Globus pallidus (tissue), 1 donor: ENCODE measurements around the gene ROPN1B.

Source experiments
- DNase-seq: peaks from one replicate; pipeline ENCODE4 v3.0.0-alpha.2; 2015; ENCODE audit warnings: low spot score

ROPN1B gene

DNA sequence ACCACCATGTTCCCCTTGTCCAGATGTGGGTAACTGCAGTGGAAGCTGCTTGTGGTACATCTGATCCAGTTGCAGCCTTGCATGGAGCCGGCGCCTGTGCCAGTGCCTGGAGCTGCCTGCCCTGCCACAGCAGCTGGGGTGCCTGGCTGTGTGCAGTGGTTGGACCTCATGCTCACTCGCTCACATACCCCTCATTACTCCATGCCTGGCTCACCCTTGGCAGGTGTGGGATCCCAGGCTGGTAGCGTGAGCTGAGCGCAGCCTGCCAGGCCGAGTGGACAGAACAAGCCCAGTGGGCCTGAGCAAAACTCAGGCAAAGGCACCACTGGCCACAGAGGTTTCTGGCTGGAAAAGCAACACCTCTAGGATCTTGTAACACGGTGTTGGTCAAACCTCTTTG is 35.7 kb downstream of the ROPN1B start:
- DNase-seq = no peak

DNA sequence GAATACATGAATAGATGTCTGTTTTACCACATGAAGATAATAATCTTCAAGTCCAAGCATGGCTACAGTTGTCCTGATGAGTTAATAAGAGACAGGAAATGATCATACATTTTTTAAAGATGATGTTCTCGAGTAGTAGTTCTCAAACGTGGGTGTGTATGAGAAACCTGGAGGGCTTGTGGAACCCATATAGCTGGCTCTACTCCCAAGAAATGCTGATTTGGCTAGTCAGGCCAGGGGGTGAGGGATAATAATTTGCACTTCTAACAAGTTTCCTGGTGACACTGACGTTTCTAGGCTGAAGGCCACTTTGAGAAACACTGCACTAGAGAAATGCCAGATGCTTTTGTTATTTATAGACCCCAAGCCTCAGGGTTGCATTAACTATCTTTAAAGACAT is 37.0 kb downstream of the ROPN1B start:
- no peak for DNase-seq

DNA sequence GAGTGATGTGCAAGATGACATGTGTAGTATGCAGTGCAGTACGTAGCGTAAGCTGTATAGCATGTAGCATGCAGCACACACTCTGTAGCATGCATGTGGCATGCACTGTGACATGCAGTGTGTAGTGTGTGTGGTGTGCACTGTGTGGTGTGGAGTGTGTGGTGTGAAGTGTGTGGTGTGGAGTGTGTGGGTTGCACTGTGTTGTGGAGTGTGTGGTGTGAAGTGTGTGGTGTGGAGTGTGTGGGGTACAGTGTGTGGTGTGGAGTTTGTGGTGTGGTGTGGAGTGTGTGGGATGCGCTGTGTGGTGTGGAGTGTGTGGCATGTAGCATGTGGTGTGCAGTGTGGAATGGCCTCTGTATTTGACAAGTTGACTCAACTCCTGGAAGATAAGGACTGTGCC is 39.2 kb downstream of the ROPN1B start:
- no peak for DNase-seq

DNA sequence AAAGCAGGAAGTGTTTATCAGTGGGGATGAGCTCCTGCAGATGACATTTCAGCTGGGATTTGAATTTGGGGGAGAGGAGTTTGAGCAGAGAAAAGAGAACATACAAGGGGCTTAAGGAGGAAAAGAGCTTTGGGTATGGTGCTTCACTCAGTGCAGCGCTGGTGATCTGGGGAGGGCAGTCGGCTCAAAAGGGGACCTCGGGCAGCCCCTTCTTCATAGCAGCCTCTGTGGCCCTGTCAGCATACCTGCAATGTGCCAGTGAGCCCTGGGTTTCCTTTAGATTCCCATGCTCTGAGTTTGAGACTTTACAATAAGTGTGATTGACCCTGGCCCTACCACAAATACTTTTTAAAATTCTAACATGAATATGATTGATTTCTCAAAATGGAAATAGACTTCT is 40.2 kb downstream of the ROPN1B start:
- DNase-seq = no peak

DNA sequence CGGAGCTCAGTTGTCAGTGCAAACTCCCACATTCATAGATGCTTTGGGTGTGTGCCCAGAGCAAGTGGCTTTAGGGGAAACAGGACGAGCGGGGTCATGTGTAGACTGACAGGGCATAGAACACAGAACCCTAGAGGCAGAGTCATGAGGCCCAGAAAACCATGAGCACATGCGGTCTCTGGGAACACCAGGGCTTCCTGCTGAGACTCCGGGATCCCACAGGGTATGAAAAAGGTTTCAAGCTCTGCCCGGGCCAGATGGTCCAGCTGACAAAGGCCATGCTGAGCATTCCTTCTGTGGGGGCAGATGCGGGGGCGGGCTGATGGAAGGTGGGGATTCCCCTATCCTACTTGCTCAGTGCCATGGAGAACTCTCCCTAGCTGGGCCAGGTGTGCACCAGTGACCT is 44.8 kb downstream of the ROPN1B start:
- no peak for DNase-seq

DNA sequence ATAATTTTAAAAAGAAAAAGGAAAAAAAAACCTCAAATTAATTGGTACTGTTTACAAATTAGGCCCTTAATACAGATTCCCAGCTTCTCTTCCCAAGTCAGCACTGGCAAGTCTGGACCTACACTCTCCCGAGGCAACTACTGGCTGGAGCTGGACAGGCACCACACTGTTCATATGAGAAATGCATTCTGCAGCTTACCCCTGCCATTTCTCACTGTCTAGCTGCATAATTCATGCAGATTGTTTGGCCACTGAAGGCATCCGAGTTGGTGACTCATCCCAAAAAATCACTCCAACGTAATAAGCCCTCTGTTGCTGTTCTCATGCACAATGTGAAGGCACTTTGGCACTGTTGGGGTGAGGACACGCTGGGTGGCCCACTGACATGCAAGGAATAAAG is 45.3 kb downstream of the ROPN1B start:
- no peak for DNase-seq

DNA sequence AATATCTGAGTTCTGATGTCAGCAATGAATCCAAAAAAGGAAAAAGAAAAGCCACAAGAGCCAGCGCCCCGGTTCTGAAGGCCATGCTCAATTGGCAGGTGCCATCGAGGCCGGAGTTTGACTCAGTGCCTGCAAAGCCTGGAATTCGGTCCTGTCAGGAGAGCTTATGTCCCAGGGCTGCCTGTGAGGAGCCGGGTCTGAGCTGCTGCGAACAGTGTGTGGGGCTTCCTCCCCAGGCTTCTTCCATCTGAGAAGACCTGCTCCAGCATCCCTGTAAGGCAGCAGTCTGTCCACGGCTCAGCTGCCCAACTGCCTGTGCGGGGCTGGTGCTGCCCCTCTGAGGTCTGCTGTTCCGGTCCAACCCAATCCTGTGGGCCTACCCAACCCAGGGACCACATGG is 46.1 kb downstream of the ROPN1B start:
- DNase-seq = no peak

DNA sequence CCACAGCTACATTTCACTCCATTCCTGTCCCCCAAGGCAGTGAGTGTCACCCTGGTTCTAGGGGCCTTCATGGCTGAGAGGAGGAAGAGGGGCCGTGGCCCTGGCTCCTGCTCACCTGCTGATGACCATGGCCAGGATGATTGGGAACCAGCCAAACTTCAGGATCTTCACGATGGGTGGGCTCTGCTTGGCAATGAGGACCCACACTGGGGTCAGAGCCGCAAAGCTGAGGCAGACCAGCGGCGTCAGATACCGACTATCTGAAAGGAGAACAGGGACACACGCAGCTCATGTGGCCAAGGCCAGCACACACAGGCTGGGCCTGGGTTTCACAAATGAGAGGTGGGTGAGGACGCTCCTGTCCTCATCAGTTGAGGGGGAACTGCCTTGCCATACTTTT is 47.6 kb downstream of the ROPN1B start:
- DNase-seq = no peak

DNA sequence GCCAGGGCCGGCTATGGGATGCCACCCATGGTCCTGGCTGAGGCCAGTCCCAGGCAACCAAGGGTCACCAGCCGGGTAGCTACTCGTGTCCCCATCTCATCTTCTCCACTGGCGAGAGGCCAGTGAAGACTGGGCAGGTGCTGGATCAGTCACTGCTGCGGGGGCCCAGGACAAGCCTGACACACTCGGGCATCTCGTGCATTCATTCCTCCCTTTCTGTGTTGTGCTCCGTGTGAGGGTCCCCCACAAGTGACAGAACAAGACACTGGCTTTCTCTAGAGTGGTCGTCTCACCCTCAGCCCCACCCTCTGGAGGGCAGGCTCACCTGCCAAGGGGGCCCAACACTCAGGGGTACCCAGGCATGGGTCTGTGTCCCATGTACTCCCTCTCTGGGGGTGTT is 48.4 kb downstream of the ROPN1B start:
- DNase-seq = no peak

DNA sequence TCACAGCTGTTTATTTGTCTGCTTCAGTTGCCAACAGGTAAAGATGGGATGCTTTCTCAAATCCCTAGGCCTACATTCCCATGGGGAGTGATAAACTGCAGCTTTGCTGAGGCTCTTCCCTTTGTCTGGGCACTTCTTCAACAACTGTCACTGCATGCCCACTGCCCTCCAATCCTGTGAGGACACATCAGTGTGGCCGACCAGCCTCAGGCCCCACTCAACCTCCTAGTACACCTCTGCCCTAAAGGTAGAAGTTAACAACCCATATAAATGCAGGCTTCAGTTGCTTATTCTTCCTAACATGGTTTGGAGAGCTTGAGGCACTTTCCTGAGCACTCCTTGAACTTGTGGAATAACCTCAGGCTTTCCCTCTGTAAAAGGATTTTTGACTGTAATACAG is 49.6 kb downstream of the ROPN1B start:
- DNase-seq = no peak

DNA sequence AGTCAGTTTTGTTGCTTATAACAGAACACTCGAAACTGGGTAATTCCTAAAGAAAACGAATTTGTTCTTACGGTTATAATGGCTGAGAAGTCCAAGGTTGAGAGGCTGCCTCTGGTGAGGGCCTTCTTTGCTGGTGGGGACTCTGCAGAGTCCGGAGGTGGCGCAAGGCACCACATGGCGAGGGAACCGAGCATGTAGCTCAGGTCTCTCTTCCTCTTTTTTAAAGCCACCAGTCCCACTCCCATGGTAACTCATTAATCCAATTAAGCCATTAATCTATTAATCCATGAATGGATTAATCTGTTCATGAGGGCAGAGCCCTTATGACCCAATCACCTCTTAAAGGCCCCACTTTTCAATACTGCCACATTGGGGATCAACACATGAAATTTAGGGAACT is 50.0 kb downstream of the ROPN1B start:
- DNase-seq = no peak

DNA sequence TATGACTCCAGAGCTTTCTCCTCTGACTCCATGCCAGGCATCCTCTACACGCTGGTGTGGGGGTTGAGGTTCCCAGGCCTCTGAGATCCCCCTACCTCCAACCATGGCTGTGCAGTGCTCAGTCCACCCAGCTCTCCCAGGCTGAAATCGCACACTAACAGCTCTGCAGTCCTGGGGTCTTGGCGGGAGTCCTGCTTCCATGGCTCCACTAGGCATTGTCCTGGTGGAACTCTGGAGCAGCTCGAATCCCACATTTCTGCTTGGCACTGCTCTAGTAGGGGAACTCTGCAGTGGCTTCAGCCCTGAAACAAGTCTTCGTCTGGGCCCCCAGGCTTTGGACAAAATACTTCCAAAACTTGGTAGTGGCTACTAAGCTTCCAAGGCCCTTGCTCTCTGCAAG is 50.7 kb downstream of the ROPN1B start:
- DNase-seq = no peak

DNA sequence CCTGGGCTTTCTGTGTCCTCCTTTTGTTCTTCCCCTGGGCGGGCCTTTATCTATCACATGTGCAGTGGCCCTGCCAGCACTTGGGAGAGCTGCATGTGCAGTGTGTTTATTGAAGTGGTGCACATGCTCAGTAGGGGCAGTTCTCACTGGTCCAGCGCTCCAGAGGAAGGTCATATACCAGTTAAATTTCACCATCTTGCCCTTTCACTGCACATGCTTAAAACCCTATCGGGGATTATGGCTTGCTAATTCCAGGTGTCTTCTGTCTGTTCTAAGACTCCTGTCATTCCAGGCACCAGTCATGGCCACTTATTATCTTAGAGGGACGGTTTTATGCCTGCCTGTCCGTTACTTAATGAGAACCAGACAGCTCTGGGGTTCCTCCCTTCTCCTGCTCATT is 52.2 kb downstream of the ROPN1B start:
- peak; percentile 2 for DNase-seq

DNA sequence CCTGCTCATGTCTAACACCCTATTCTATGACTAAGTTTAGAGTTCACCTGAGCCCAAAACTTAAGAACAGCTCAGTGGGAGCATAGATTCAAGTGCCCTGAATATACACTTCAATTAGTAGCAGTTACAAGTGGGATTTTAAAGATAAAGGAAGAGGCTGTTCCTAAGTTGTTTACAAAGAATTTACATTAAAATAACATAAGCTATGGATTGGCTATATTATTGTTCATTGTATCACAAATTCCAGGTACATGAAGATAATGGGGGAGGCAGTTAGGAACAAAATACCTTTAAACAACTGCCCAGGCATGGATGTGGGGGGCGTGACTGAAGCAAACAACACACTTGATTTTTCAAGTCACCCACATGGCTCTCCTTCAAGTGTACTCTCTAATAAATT is 52.7 kb downstream of the ROPN1B start:
- DNase-seq = no peak

DNA sequence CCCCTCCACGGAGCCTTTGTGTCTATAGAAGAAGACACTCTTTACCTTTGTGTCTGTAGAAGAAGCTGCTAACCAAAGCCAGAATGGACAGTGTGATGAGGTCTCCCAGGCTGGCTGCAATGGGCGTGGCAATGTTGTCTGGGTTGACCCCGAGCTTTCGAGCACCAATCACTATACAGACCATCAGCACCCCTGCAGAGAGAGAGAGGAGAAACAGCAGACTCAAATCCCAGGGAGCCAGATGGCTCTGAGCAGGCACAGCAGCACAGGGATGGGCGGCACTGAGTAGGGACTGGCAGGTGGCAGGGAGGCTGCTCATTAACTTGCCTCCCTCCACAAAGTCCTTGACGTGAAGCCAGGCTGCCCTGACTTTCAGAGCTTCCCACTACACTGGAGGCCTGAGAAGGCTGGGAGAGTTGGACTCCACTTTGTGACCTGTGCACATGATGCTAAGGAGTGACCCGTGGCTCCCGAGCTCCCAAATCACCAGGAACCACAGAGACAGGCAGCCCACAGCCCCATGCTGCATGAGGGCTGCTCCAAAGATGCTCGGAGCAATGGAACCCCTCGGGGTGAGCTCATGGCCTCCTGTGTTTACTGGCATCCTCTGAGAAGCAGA is 53.9 kb downstream of the ROPN1B start:
- DNase-seq = no peak

DNA sequence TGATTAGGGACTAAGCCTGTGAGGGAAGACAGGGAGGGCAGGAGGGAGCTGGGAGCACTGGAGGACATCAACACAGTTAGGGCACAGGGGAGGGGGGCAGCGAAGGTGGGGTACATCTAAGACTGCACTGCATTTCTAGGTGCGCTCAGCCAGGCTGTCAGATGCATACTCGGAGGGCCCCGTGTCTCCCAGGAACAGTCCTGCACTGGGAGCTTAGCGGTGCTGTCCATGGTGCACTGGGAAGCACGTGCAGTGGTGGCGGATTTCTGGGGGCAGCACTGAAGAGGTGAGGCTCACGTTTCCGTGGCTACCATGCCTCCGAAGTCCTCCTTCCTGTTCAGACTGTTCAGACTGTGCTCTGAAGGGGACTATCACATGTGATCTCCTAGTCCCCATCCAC is 54.4 kb downstream of the ROPN1B start:
- no peak for DNase-seq

DNA sequence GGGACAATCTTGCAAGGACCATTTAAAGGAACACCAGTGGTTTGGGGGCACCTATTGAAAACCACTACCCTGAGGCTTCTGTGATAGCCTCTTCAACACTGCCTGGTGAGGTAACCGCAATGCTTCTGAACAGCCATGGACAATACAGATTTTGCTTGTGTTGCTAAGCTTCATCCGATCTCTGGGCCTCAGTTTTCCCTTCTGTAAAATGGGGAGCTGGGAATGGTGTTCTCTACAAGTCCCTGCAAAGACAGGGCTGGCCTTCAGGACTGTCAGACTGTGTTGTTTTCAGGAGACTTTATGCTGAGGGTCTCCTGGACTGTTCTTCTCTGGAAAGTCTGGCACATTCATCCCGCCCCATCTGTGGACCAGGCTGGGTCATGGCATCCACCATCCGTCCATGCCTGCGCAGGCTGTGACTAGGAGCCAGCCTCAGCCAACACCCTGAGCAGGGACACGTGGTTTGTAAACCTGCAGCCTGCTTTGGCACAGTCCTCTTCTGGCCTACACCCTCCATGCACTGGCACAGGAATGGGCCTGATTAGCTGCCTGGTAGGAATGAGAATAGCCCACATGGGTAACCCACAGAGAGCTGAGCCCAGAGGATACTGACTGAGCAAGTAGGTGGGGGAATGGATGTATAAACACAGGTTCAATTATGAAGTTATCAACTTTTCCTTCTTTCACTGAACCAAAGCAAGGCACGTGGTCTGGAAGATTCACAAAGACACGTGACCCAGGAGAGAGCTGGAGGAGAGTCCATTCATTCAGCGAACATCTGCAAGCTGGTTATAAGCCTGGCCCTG is 55.3 kb downstream of the ROPN1B start:
- no peak for DNase-seq

DNA sequence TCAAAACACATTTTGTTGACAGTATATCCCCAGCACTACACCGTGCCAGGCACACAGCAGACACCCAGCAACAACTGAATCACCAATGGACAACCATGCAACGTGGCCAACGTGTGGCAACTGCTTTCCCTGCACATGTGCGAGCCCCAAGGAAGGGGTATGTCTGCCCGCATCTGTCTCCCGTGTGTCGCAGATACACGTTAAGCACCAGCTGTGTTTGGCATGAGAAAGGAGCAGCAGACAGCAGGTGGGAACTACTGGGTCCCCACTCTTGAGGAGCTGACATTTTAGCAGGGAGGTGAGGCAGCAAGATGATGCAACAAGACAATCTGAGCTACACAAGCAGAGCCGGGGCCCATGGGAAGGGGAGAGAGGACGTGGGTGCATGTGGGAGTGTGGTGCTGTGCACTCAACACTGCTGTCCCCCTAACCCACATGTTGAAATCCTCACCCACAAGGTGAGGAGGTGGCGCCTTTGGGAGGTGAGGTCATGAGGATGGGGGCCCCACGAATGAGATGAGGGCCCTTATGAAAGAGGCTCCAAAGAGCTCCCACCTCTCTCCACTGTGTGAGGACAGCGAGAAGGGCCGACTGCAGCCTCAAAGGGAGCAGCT is 56.2 kb downstream of the ROPN1B start:
- DNase-seq = no peak

DNA sequence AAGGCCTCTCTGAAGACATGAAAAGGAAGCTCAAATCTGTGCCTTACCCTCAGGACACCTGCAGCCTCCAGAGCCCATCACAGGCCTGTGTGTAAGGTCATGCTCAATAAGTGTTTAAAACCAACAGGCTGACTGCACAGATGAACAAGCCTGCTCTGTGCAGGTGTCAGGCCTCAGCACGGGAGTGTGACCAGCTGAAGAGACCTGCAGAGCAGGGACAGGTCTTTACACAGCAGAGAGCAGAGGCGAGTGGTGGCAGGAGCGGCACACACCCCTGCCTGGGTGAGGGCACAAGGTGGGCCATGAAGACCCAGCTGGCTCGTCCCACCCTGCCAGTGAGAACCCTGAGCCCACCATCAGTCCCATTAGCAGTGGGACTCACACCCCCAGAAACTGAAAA is 56.9 kb downstream of the ROPN1B start:
- no peak for DNase-seq

DNA sequence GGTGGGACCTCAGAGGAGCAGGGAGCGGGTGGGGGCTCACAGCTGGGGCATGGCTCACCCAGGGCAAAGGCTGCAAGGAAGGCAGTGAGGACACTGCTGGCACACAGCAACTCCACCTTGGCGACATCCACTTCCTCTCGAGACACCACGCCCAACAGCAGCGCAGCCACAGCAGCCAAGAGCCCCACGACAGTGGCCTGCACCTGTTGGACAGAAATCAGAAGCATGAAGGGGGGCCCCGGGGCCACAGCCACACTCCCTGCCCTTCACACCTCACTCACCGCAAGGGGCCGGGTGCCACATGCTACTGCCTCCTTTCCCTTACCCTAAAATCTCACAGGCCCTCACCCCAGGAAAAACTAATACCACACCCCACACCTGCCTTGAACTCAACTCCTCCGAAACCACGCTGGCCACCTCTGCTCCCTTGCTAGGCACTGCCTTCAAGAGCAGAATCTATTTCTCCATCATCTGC is 57.3 kb downstream of the ROPN1B start:
- no peak for DNase-seq

DNA sequence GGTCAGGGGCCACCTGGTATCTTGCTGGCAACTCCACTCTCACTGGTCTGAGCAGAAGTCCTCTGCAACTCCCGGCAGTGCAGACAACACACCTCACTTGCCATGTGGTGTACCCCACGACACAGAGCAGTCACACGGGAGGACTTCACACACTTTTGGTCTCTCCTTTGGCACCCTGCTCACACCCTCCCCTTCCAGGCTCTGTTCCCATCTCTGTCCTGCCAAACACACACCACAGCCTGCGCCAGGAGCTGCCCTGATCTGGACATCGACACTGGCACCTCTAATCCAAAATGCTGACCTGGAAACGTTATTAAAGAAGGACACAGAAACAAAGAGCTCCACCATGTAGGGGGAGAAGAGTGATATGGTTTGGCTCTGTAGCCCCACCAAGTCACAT is 57.8 kb downstream of the ROPN1B start:
- DNase-seq = no peak

DNA sequence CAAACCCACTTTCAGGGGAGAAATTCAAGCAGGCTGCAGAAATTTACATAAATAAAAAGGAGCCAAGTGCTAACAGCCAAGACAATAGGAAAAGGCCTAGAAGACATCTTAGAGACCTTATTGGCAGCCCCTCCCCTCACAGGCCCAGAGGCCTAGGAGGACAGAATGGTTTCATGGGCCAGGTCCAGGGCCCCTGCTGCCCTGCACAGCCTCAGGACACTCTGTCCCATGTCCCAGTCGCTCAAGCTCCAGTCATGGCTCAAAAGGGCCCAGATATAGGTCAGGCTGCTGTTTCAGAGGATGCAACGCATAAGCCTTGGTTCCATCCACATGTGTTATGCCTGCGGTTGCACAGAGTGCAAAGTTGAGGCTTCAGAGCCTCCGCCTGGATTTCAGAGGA is 59.1 kb downstream of the ROPN1B start:
- no peak for DNase-seq

DNA sequence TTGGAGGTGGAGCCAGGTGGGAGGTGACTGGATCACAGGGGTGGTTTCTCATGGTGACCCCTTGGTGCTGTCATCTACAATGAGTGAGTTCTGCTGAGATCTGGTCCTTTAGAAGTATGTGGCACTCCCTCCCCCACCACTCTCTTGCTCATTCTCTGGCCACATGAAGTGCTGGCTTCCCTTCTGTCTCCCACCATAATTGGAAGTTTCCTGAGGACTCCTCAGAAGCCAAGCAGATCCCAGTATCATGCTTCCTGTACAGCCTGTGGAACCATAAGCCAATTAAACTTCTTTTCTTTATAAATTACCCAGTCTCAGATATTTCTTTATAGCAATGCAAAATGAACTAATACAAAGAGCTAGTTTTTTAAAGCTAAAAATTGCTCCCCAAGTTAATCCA is 60.3 kb downstream of the ROPN1B start:
- no peak for DNase-seq

DNA sequence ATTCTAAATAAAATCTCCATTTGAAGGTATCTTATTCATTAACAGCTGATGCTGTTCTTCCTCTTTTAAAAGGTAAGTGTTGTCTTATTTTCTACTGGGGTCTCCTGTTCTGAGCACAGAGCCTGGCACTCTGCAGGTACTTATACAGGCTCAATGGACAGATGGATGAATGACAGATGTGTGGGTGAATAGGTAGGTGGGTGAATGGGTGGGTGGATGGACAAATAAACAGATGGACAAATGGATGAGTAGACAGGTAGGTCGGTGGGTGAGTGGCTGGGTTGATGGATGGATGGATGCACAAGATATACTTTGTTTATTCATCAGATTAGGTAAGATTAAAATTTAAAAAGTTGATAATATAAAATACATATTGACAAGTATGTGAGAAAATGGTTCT is 61.5 kb downstream of the ROPN1B start:
- DNase-seq = no peak
